HCEC 1CT (cell line): ENCODE measurements around the gene RGS18.
"Not testable (repeated sequence)": the region's sequence is repeated elsewhere in the genome, so short reads cannot be mapped to it uniquely, and the experiment has no call there.

ENCODE experiments used
- DNase-seq: peaks from one replicate; pipeline ENCODE4 v3.0.0-alpha.2; 2017

Gene RGS18

GRCh38 chr1:192167911-192168700 lies 9.8 kb downstream of the RGS18 start:
- DNase-seq: peak; percentile 47

- DNase-seq: no peak
Measured at GRCh38 chr1:192168964-192169363, 10.7 kb downstream of the RGS18 start.

GRCh38 chr1:192170196-192170984 lies 12.1 kb downstream of the RGS18 start:
- no peak for DNase-seq

GRCh38 chr1:192171123-192171522 lies 12.9 kb downstream of the RGS18 start:
- peak; percentile 8 for DNase-seq

GRCh38 chr1:192175971-192176370 lies 17.7 kb downstream of the RGS18 start:
- DNase-seq: no peak

- DNase-seq: no peak
Measured at GRCh38 chr1:192183788-192184187, 25.5 kb downstream of the RGS18 start.

- no peak for DNase-seq
Measured at GRCh38 chr1:192186197-192186596, 27.9 kb downstream of the RGS18 start.

- no peak for DNase-seq
Measured at GRCh38 chr1:192190066-192190465, 31.8 kb downstream of the RGS18 start.

GRCh38 chr1:192201303-192201702 lies 43.0 kb downstream of the RGS18 start:
- no peak for DNase-seq

GRCh38 chr1:192224396-192224795 lies 66.1 kb downstream of the RGS18 start:
- DNase-seq: no peak

- no peak for DNase-seq
Measured at GRCh38 chr1:192224846-192225245, 66.6 kb downstream of the RGS18 start.

- no peak for DNase-seq
Measured at GRCh38 chr1:192225266-192225665, 67.0 kb downstream of the RGS18 start.

- peak; percentile 90 for DNase-seq
Measured at GRCh38 chr1:192225703-192226102, 67.4 kb downstream of the RGS18 start.

GRCh38 chr1:192227330-192227729 lies 69.1 kb downstream of the RGS18 start:
- DNase-seq: no peak

- DNase-seq: not testable (repeated sequence)
Measured at GRCh38 chr1:192227980-192228379, 69.7 kb downstream of the RGS18 start.

- DNase-seq: no peak
Measured at GRCh38 chr1:192232817-192233417, 74.7 kb downstream of the RGS18 start.

- DNase-seq: no peak
Measured at GRCh38 chr1:192235127-192235526, 76.9 kb downstream of the RGS18 start.
